GM18499 (cell line): ENCODE measurements around the gene PLXNA3.

Experiments used
- ATAC-seq: cut with Tn5 transposase; IDR thresholded peaks from one replicate; pipeline ENCODE4 v1.9.1; 2021; ENCODE audit warnings: moderate number of reproducible peaks; ENCODE audit not compliant: insufficient read depth, unreplicated experiment

PLXNA3 gene

DNA sequence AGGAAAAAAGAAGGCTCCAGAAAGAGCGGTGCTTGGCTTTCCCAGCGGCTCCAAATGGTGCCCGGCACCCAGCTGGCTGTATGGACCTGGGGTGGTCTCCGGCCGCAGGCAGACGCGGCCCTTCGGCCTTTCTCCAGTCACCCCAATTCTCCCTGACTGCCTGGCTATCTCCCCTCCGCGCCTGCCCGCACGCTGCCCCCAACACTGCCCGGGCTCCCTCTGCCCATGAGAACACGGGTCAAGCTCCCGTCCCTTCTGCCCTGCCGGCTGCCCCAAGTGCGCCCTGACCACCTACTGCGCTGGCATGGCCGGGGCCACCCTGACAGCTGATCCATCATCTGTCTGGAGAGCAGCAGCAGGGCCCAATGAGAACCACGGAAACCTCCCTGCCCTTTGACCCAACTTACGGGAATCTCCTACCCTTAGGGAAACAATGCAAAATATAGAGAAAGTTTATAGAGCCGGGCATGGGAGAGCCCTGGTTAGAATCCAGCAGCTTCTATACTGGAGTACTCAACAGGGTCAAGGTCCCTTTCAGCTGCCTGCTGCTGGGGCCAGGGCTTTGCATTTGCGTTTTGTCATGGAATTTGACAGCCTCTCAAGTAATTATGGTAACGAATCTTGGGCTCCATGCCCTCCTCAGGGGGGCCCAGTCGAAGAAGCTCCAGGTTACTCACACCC, 59.2 kb downstream of the PLXNA3 start:
- ATAC-seq: no peak

DNA sequence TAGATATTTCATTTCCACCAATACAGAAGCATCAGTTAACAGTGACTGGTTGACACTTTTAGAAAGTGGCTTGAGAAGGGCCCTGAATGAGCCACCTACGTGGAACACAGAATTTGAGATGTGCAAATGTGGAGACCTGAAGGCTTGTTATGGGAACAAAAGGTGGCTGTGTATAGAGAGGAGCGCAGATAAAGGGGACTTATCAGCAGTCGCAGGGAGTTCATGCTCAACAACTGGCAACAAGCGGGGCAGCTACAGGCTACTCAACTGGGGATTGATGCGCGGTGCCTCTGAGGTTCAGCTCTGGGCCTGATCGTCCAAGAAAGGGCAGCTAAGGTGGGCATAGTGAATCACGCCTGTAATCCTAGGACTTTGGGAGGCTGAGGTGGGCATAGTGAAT, 61.3 kb downstream of the PLXNA3 start:
- ATAC-seq: no peak

DNA sequence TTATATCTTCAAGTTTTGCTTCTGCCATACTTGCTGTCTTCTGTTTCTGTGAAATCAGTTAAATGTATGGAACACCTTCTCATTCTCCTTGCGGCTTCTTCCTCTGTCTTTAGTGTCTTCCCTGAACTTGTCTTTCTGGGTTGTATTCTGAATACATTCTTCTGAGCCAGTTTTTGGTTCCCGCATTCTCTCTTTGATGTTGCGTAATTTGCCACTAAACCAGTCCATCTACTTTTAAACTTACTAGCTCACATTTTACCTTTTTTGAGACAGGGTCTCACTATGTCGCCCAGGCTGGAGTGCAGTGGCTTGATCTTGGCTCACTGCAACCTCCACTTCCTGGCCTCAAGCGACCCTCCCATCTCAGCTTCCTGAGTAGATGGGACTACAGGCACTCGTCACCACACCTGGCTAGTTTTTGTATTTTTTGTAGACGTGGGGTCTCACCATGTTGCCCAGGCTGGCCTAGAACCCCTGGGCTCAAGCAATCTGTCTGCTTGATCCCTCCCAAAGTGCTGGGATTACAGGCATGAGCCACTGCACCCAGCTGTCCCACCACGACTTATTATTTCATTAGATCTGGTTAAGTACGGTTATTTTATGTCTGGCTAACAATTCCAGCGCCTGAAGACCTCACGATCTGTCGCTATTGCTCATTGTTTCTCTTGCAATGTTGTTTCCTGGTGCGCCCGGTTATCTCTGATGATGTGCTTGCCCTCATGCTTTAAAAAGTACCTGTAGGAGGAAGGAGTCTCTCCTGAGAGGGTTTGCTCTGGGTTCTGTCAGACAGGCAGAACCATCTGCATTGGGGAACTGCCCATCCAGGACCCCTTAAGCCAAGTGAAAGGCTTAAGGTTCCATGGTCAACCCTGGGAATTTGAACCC, 67.8 kb downstream of the PLXNA3 start:
- ATAC-seq: no peak

- ATAC-seq: no peak
Measured at GRCh38 chrX:154526901-154527675, 69.0 kb downstream of the PLXNA3 start.
